Fibroblast of villous mesenchyme (primary cell): ENCODE results near the gene GFOD1. TPM values are rescaled to one million over a fixed set of nuclear protein-coding genes. Genes with fewer than 3 reads are reported as not detected.
"Not testable (repeated sequence)": the region's sequence is repeated elsewhere in the genome, so short reads cannot be mapped to it uniquely, and the experiment has no call there.

ENCODE experiments used
- DNase-seq: peaks from one replicate; pipeline ENCODE4 v3.0.0-alpha.2; 2010; ENCODE audit warnings: low read depth
- H3K4me3 ChIP-seq: 2 replicates; pipeline ENCODE4 v1.5.1; 2011; ENCODE audit warnings: low read depth, mild to moderate bottlenecking, low read length
- CTCF ChIP-seq: IDR thresholded peaks from 2 replicates; pipeline ENCODE4 v1.5.1; 2012; ENCODE audit warnings: low read depth, mild to moderate bottlenecking, low read length; ENCODE audit not compliant: insufficient read depth
- total RNA-seq: library from RNA; depleted of rRNA; stranded (reverse); fragments of >200 nt; gene quantifications from 2 replicates; pipeline ENCODE4 v1.2.3, GENCODE V29; 2012

Gene GFOD1
- total RNA-seq, 1 donor, result 4.7 TPM

- TF ChIP-seq CTCF, result no peak
- no peak for DNase-seq
- no peak overlapping the region for H3K4me3 ChIP-seq
Observed at GRCh38 chr6:13436399-13437217, 50.8 kb downstream of the GFOD1 start.

- DNase-seq, result no peak
- no peak overlapping the region for H3K4me3 ChIP-seq
- TF ChIP-seq CTCF, result no peak
Observed at GRCh38 chr6:13435477-13436246, 51.7 kb downstream of the GFOD1 start.

- no peak for DNase-seq
- no peak overlapping the region for H3K4me3 ChIP-seq
- TF ChIP-seq CTCF, result no peak
Observed at GRCh38 chr6:13434777-13435176, 52.6 kb downstream of the GFOD1 start.

- not testable (repeated sequence) for H3K4me3 ChIP-seq, DNase-seq
Observed at GRCh38 chr6:13434135-13434775, 53.1 kb downstream of the GFOD1 start.

GRCh38 chr6:13433709-13434121 lies 53.7 kb downstream of the GFOD1 start:
- DNase-seq, result no peak
- no peak overlapping the region for H3K4me3 ChIP-seq
- TF ChIP-seq CTCF, result no peak

GRCh38 chr6:13432526-13433184 lies 54.7 kb downstream of the GFOD1 start:
- no peak overlapping the region for H3K4me3 ChIP-seq
- DNase-seq, result no peak
- TF ChIP-seq CTCF, result no peak

- TF ChIP-seq CTCF, result no peak
- H3K4me3 ChIP-seq, result no peak overlapping the region
- DNase-seq, result no peak
Observed at GRCh38 chr6:13431861-13432465, 55.4 kb downstream of the GFOD1 start.
